Activated naive CD8-positive, alpha-beta T cell treated with anti-CD3 and anti-CD28 coated beads, Interleukin-2, amount 50 U/mL, for 16 hours (primary cell): ENCODE data around the gene DHRS13.
"Not testable (repeated sequence)": the region's sequence is repeated elsewhere in the genome, so short reads cannot be mapped to it uniquely, and the experiment has no call there.

ENCODE experiments used
- DNase-seq: peaks from one replicate; pipeline ENCODE4 v3.0.0-alpha.2; 2020; ENCODE audit warnings: low read depth, low spot score

DHRS13 gene

GRCh38 chr17:28935744-28936460 is 33.0 kb upstream of the DHRS13 start:
- DNase-seq, result no peak

- DNase-seq, result not testable (repeated sequence)
These were observed 31.6 kb upstream of the DHRS13 start for GRCh38 chr17:28934508-28934907.

GRCh38 chr17:28929787-28930186 is 26.9 kb upstream of the DHRS13 start:
- DNase-seq, result no peak

GRCh38 chr17:28928061-28928460 is 25.2 kb upstream of the DHRS13 start:
- no peak for DNase-seq

GRCh38 chr17:28926786-28927185 is 23.9 kb upstream of the DHRS13 start:
- no peak for DNase-seq

GRCh38 chr17:28926366-28926765 is 23.5 kb upstream of the DHRS13 start:
- no peak for DNase-seq

- DNase-seq, result no peak
These were observed 23.1 kb upstream of the DHRS13 start for GRCh38 chr17:28925912-28926365.

GRCh38 chr17:28920201-28920600 is 17.3 kb upstream of the DHRS13 start:
- no peak for DNase-seq

- DNase-seq, result no peak
These were observed 15.4 kb upstream of the DHRS13 start for GRCh38 chr17:28918295-28918694.

GRCh38 chr17:28917465-28917864 is 14.6 kb upstream of the DHRS13 start:
- DNase-seq, result no peak

- no peak for DNase-seq
These were observed 14.2 kb upstream of the DHRS13 start for GRCh38 chr17:28917029-28917428.

- no peak for DNase-seq
These were observed 13.5 kb upstream of the DHRS13 start for GRCh38 chr17:28916302-28916934.

- DNase-seq, result no peak
These were observed 10.1 kb upstream of the DHRS13 start for GRCh38 chr17:28912938-28913333.

GRCh38 chr17:28912281-28912937 is 9.5 kb upstream of the DHRS13 start:
- DNase-seq, result no peak

GRCh38 chr17:28911411-28912045 is 8.6 kb upstream of the DHRS13 start:
- no peak for DNase-seq

- DNase-seq, result no peak
These were observed 7.7 kb upstream of the DHRS13 start for GRCh38 chr17:28910534-28910933.

GRCh38 chr17:28908640-28909167 is 5.8 kb upstream of the DHRS13 start:
- no peak for DNase-seq

- no peak for DNase-seq
These were observed 5.0 kb upstream of the DHRS13 start for GRCh38 chr17:28907709-28908475.

- DNase-seq, result no peak
These were observed 4.0 kb upstream of the DHRS13 start for GRCh38 chr17:28906706-28907438.

- no peak for DNase-seq
These were observed 3.4 kb upstream of the DHRS13 start for GRCh38 chr17:28906276-28906675.

GRCh38 chr17:28904800-28905199 is 1.9 kb upstream of the DHRS13 start:
- no peak for DNase-seq
